T-helper 2 cell treated with Interferon-gamma antibody and Interleukin-4, amounts not matched to agents 100 ng/mL and 5 ng/mL, for 36 hours (primary cell): Measurements from ENCODE around the gene IVL. TPM values are rescaled to one million over a fixed set of nuclear protein-coding genes. Genes with fewer than 3 reads are reported as not detected.

Experiments used
- intact Hi-C: fragments of 100-400 bp; cut with micrococcal nuclease; formaldehyde crosslinking; loops from one replicate; pipeline ENCODE4 v1.15.1; 2023
- total RNA-seq: library from RNA; stranded (reverse); gene quantifications from 2 replicates; pipeline ENCODE4 v1.2.3, GENCODE V29; 2022

IVL gene
- total RNA-seq, 1 donor from 2014 or later, result not detected

DNA sequence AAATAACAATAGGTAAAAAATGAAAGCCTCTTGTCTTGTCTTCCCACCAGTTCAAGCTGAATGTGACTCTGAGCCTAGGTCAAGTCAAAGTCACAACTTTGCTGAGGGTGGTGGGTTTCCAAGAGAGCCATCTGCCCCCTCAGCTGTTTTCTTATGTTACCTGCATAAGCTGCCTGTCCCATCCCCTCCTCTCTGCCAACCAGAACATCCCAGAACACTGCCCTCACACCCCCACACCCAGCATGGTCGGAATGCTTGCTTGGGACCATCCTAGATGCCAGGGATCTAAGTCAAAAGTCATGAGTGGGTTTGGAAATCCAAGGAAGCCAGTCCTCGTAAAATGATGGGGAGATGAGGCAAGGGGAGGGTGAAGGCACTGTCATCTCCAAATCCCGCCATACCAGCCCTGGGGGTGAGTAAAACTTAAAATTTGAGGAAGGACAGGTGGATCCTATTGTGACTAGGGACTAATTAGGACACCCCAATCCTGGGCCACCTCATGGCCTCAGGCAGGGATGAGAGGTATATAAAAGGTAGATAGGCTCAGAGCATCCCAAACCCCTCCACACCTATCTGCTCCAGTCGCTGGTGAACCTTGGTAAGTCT lies 38.4 kb downstream of the IVL start, which contains the start of gene SPRR5:
Gene SPRR5, plus strand, starts transcription at position 556 of the 606 bp plus-strand sequence. CDS start 1,349 bp downstream, outside the sequence.
- intact Hi-C loops, result no loop called here

DNA sequence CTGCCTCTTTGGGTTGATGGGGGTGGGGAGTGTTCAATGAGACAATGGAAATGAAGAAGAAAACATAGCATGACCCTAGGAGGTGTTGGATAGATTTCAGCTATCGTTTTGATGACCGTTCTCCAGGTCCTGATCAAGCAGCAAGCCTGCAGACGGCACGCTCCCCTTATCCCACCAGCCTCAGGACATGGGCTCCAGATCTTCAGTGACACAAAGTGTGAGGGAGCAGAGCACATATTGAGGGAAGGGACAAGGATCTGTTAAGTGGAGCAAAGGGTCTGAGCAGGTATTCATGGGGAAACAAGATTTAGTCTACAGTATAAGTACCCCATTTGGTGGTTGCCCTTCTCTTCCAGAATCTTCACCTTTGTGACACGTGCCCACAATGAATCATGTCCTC lies 43.4 kb downstream of the IVL start:
- intact Hi-C loops, result no loop called here

DNA sequence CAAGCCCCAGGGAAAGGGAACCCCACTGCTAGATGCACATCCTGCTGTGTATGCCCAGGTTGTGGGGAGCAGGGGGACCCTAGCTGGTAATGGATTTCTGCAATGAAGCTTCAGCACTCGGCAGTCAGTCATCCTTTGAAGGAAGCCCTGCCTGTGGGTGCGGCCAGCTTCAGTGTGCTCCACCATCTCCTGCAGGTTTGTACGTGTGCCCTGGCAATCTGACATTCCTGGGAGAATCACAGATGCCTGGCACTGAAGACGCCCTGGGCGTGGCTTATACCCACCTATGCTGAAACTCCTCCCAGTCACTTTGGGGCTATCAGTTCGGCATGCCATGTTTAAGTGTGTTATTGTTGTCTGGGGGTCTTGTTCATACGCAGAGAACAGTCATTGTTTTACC lies 45.4 kb downstream of the IVL start:
- intact Hi-C loops, result no loop called here

- intact Hi-C loops, result no loop called here
Measured at GRCh38 chr1:152954436-152954835, 46.1 kb downstream of the IVL start.

- intact Hi-C loops, result no loop called here
Measured at GRCh38 chr1:152957561-152957960, 49.2 kb downstream of the IVL start.

GRCh38 chr1:152959273-152959672 lies 50.9 kb downstream of the IVL start:
- intact Hi-C loops, result no loop called here

DNA sequence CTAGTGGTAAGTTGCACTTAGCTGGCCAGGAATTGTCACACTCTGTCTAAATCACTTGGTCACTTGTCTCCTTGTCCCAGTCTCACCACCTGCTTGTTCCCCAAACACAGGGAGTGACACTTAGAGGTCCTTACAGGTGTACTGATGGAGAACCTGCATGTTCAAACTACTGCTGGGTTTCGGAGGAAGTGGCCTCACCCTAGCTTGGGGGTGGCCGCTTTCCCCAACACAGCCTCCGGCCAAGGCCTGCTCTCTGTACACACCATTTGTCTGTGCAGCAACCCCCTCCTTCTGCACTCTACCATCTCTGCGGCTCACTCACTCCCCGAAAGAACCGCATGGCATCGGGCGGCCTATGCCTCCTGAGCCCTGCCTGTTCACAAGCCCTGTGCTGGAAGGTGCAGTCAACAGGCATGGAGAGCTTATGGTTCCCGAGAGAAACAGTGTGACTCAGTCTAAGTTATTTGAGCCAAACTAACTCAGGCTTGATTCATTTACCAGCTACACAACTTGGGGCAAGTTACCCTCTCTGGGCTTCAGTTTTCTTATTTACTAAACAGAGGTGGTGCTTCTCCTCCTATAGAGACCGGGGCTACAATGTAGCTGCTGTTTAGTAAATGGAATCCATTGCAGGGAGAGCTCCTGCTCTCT lies 51.6 kb downstream of the IVL start:
- intact Hi-C loops, result no loop called here

- intact Hi-C loops, result no loop called here
Measured at GRCh38 chr1:152960452-152961044, 52.2 kb downstream of the IVL start.

Other genes starting within 250 kb of the IVL start
- gene LCE2D, start 245.2 kb upstream of the IVL start, total RNA-seq, result not detected in 2 replicates
- not detected in 2 replicates for gene LCE2C, start 233.3 kb upstream of the IVL start, total RNA-seq
- gene LCE2B, start 222.4 kb upstream of the IVL start, total RNA-seq, result not detected in 2 replicates
- not detected in 2 replicates for gene LCE2A, start 210.2 kb upstream of the IVL start, total RNA-seq
- gene LCE4A, start 200.4 kb upstream of the IVL start, total RNA-seq, result not detected in 2 replicates
- gene KPRP, start 150.5 kb upstream of the IVL start, total RNA-seq, result not detected in 2 replicates
- gene LCE1F, start 133.4 kb upstream of the IVL start, total RNA-seq, result not detected in 2 replicates
- not detected in 2 replicates for gene LCE1E, start 122.3 kb upstream of the IVL start, total RNA-seq
- not detected in 2 replicates for gene LCE1D, start 111.8 kb upstream of the IVL start, total RNA-seq
- gene LCE1C, start 101.9 kb upstream of the IVL start, total RNA-seq, result not detected in 2 replicates
- gene LCE1B, start 96.6 kb upstream of the IVL start, total RNA-seq, result not detected in 2 replicates
- gene LCE1A, start 81.1 kb upstream of the IVL start, total RNA-seq, result not detected in 2 replicates
- gene LCE6A, start 65.7 kb upstream of the IVL start, total RNA-seq, result not detected in 2 replicates
- gene LCE7A, start 48.5 kb upstream of the IVL start, total RNA-seq, result not detected in 2 replicates
- not detected in 2 replicates for gene SMCP, start 30.2 kb upstream of the IVL start, total RNA-seq
- gene SPRR5, start 38.7 kb downstream of the IVL start, total RNA-seq, result not detected in 2 replicates
- gene SPRR4, start 62.1 kb downstream of the IVL start, total RNA-seq, result not detected in 2 replicates
- gene SPRR1A, start 75.5 kb downstream of the IVL start, total RNA-seq, result not detected in 2 replicates
- not detected in 2 replicates for gene SPRR3, start 93.2 kb downstream of the IVL start, total RNA-seq
- not detected in 2 replicates for gene SPRR1B, start 122.7 kb downstream of the IVL start, total RNA-seq
- not detected in 2 replicates for gene SPRR2D, start 132.6 kb downstream of the IVL start, total RNA-seq
- not detected in 2 replicates for gene SPRR2A, start 149.0 kb downstream of the IVL start, total RNA-seq
- gene SPRR2B, start 163.1 kb downstream of the IVL start, total RNA-seq, result not detected in 2 replicates
- not detected in 2 replicates for gene SPRR2E, start 186.0 kb downstream of the IVL start, total RNA-seq
- gene SPRR2F, start 205.0 kb downstream of the IVL start, total RNA-seq, result not detected in 2 replicates
- gene SPRR2G, start 242.3 kb downstream of the IVL start, total RNA-seq, result not detected in 2 replicates